ACC112 (cell line): Measurements from ENCODE around the gene C16orf54.
"Not testable (repeated sequence)": the region's sequence is repeated elsewhere in the genome, so short reads cannot be mapped to it uniquely, and the experiment has no call there.

ENCODE experiments used
- H2AFZ ChIP-seq: fragments of 200-600 bp; sonication (generic); one replicate; pipeline ENCODE4 v1.6.0; 2017; ENCODE audit warnings: antibody characterized with exemption, low read length; ENCODE audit not compliant: unreplicated experiment
- H3K27ac ChIP-seq: fragments of 200-600 bp; sonication (generic); 2 replicates; pipeline ENCODE4 v1.5.1; 2014; ENCODE audit warnings: low read depth, mild to moderate bottlenecking, antibody characterized with exemption, low read length, moderate library complexity
- H3K27me3 ChIP-seq: fragments of 200-600 bp; sonication (generic); 2 replicates; pipeline ENCODE4 v1.6.1; 2014; ENCODE audit warnings: mild to moderate bottlenecking, antibody characterized with exemption, low read length, moderate library complexity, mixed read lengths; ENCODE audit not compliant: insufficient read depth
- H3K36me3 ChIP-seq: fragments of 200-600 bp; sonication (generic); 2 replicates; pipeline ENCODE4 v1.6.1; 2016; ENCODE audit warnings: mild to moderate bottlenecking, antibody characterized with exemption, low read length, moderate library complexity, mixed read lengths; ENCODE audit not compliant: insufficient read depth
- H3K4me1 ChIP-seq: fragments of 200-600 bp; sonication (generic); one replicate; pipeline ENCODE4 v1.6.1; 2016; ENCODE audit warnings: low read length, mixed read lengths; ENCODE audit not compliant: insufficient read depth, unreplicated experiment, control insufficient read depth
- H3K4me3 ChIP-seq: fragments of 200-600 bp; sonication (generic); 2 replicates; pipeline ENCODE4 v1.5.1; 2014; ENCODE audit warnings: mild to moderate bottlenecking, low read depth, low read length
- H3K79me2 ChIP-seq: fragments of 200-600 bp; sonication (generic); one replicate; pipeline ENCODE4 v1.6.0; 2016; ENCODE audit warnings: low read length; ENCODE audit not compliant: control insufficient read depth, unreplicated experiment, insufficient read depth

The C16orf54 gene

GRCh38 chr16:29719063-29719462 is 26.7 kb downstream of the C16orf54 start:
- H3K36me3 ChIP-seq: no peaks in the 10 kb centered on the region
- 0 out of 2 replicates have a peak, but pooled peaks cover 3% of the 10 kb centered on the region for H3K27me3 ChIP-seq
- no peaks in the 10 kb centered on the region for H3K79me2 ChIP-seq
- no peak overlapping the region for H2AFZ ChIP-seq
- no peaks in the 10 kb centered on the region for H3K4me1 ChIP-seq
- no peak overlapping the region for H3K27ac ChIP-seq
- H3K4me3 ChIP-seq: no peak overlapping the region

- 0 out of 2 replicates have a peak, but pooled peaks cover 3% of the 10 kb centered on the region for H3K27me3 ChIP-seq
- no peak overlapping the region for H2AFZ ChIP-seq
- H3K36me3 ChIP-seq: no peaks in the 10 kb centered on the region
- H3K27ac ChIP-seq: no peak overlapping the region
- H3K4me3 ChIP-seq: no peak overlapping the region
- H3K79me2 ChIP-seq: no peaks in the 10 kb centered on the region
- no peaks in the 10 kb centered on the region for H3K4me1 ChIP-seq
These were observed 28.7 kb downstream of the C16orf54 start for GRCh38 chr16:29717113-29717512.

GRCh38 chr16:29714972-29715371 is 30.8 kb downstream of the C16orf54 start:
- no peaks in the 10 kb centered on the region for H3K79me2 ChIP-seq
- no peak overlapping the region for H3K4me3 ChIP-seq
- H3K36me3 ChIP-seq: no peaks in the 10 kb centered on the region
- H3K27ac ChIP-seq: no peak overlapping the region
- 0 out of 2 replicates have a peak, but pooled peaks cover 3% of the 10 kb centered on the region for H3K27me3 ChIP-seq
- H3K4me1 ChIP-seq: peaks cover 8% of the 10 kb centered on the region
- H2AFZ ChIP-seq: no peak overlapping the region

- Histone ChIP-seq H3K36me3 (no peaks in the 10 kb centered on the region), H3K27me3 (0 out of 2 replicates have a peak, but pooled peaks cover 3% of the 10 kb centered on the region), H3K27ac (no peak overlapping the region), H3K4me1 (peaks cover 14% of the 10 kb centered on the region), H3K4me3 (no peak overlapping the region), H3K79me2 (no peaks in the 10 kb centered on the region), H2AFZ (no peak overlapping the region)
These were observed 31.4 kb downstream of the C16orf54 start for GRCh38 chr16:29714396-29714795.

GRCh38 chr16:29712809-29713208 is 33.0 kb downstream of the C16orf54 start:
- Histone ChIP-seq H3K4me3 (no peak overlapping the region), H2AFZ (no peak overlapping the region), H3K27me3 (no peaks in the 10 kb centered on the region), H3K36me3 (no peaks in the 10 kb centered on the region), H3K79me2 (no peaks in the 10 kb centered on the region), H3K27ac (no peak overlapping the region), H3K4me1 (peaks cover 16% of the 10 kb centered on the region)

- H3K4me1 ChIP-seq: peaks cover 16% of the 10 kb centered on the region
- H3K36me3 ChIP-seq: no peaks in the 10 kb centered on the region
- H3K27me3 ChIP-seq: no peaks in the 10 kb centered on the region
- peak overlapping the region; percentile 80 for H2AFZ ChIP-seq
- peak overlapping the region; percentile 62 for H3K4me3 ChIP-seq
- H3K27ac ChIP-seq: peak overlapping the region; percentile 27; the same call in 1 of the 2 replicates
- no peaks in the 10 kb centered on the region for H3K79me2 ChIP-seq
These were observed 35.3 kb downstream of the C16orf54 start for GRCh38 chr16:29710227-29711219.

- H3K4me3 ChIP-seq, H3K27ac ChIP-seq, H3K36me3 ChIP-seq, H3K27me3 ChIP-seq, H3K79me2 ChIP-seq: not testable (repeated sequence)
- Histone ChIP-seq H3K4me1 (peaks cover 16% of the 10 kb centered on the region), H2AFZ (peak overlapping the region; percentile 67)
These were observed 36.1 kb downstream of the C16orf54 start for GRCh38 chr16:29709657-29710056.

GRCh38 chr16:29708917-29709600 is 36.7 kb downstream of the C16orf54 start:
- no peak overlapping the region for H3K27ac ChIP-seq

GRCh38 chr16:29707160-29707559 is 38.6 kb downstream of the C16orf54 start:
- H3K79me2 ChIP-seq, H3K4me3 ChIP-seq, H3K27ac ChIP-seq, H3K27me3 ChIP-seq, H3K36me3 ChIP-seq, H2AFZ ChIP-seq: not testable (repeated sequence)
- H3K4me1 ChIP-seq: peaks cover 16% of the 10 kb centered on the region

More at GRCh38 chr16:29708917-29709600, 36.7 kb downstream of the C16orf54 start:
- peaks cover 16% of the 10 kb centered on the region for H3K4me1 ChIP-seq
- H3K79me2 ChIP-seq: no peaks in the 10 kb centered on the region
- H3K4me3 ChIP-seq: no peak overlapping the region
- no peaks in the 10 kb centered on the region for H3K36me3 ChIP-seq
- H3K27me3 ChIP-seq: no peaks in the 10 kb centered on the region
- H2AFZ ChIP-seq: no peak overlapping the region

- Histone ChIP-seq H3K79me2 (no peaks in the 10 kb centered on the region), H2AFZ (no peak overlapping the region), H3K4me3 (no peak overlapping the region), H3K27me3 (no peaks in the 10 kb centered on the region), H3K4me1 (peaks cover 9% of the 10 kb centered on the region), H3K36me3 (no peaks in the 10 kb centered on the region), H3K27ac (no peak overlapping the region)
These were observed 40.8 kb downstream of the C16orf54 start for GRCh38 chr16:29705030-29705429.
